HCT116 (cell line): ENCODE data around the gene MCC. TPM values are rescaled to one million over a fixed set of nuclear protein-coding genes. Genes with fewer than 3 reads are reported as not detected.

Experiments used
- ATAC-seq: fragments of 200-7000 bp; cut with Tn5 transposase; 2 replicates; pipeline ENCODE4 v1.9.1; 2020; ENCODE audit warnings: mild to moderate bottlenecking, moderate library complexity
- BruUV-seq: library from RNA; stranded (reverse); fragments of 400-500 nt; replicated peaks from 2 replicates; lab custom pipeline; 2021; lab: Mats Ljungman, UMichigan
- CTCF ChIA-PET: fragments of 300-600 bp; sonication (Branson Sonifier 250); formaldehyde crosslinking; loops from one replicate; lab custom pipeline; 2021; ENCODE audit warnings: antibody characterized with exemption; lab: Charles Lee
- POLR2A ChIA-PET: fragments of 300-600, 350-600 bp; sonication (Branson Sonifier 250); formaldehyde crosslinking; loops from one replicate; lab custom pipeline; 2021; ENCODE audit warnings: antibody characterized with exemption; lab: Charles Lee
- RAD21 ChIA-PET, 2 experiments: fragments of 300-600 bp; sonication (Branson Sonifier 250); formaldehyde crosslinking; loops; one replicate each; lab custom pipeline; 2023; ENCODE audit warnings: low total read pairs in 2 of 2; ENCODE audit not compliant: uncharacterized antibody in 2 of 2, unreplicated experiment in 2 of 2, low non-redundant PET in 1 of 2; lab: Charles Lee
- DNase-seq: peaks from one replicate; pipeline ENCODE4 v3.0.0-alpha.2; 2010; ENCODE audit warnings: low read depth, low spot score
- H2AFZ ChIP-seq: fragments of 200-600 bp; shearing (Covaris generic), sonication (generic); 2 replicates; pipeline ENCODE4 v1.6.1; 2017; ENCODE audit warnings: low read depth, mixed run types, mixed read lengths, antibody characterized with exemption, low read length; ENCODE audit not compliant: poor library complexity, severe bottlenecking
- H3K27ac ChIP-seq: 2 replicates; pipeline ENCODE4 v1.5.1; 2012; ENCODE audit warnings: low read depth, low read length
- H3K27me3 ChIP-seq: fragments of 200-600 bp; sonication (generic); 2 replicates; pipeline ENCODE4 v1.6.1; 2016; ENCODE audit warnings: mixed run types, low read length, mixed read lengths; ENCODE audit not compliant: insufficient read depth
- H3K36me3 ChIP-seq, 2 experiments: fragments of 200-500 bp in 1 of 2; fragments of 200-600 bp in 1 of 2; sonication (Bioruptor generic) in 1 of 2; sonication (generic) in 1 of 2; 2 replicates each; pipeline versions ENCODE4 v1.5.1 to v1.6.1; 2014 to 2016; ENCODE audit warnings: low read length in 2 of 2, inconsistent platforms in 1 of 2, mixed read lengths in 1 of 2, mixed run types in 1 of 2; ENCODE audit not compliant: insufficient read depth in 2 of 2, control insufficient read depth in 1 of 2
- H3K4me1 ChIP-seq, 2 experiments: fragments of 200-600 bp in 1 of 2; sonication (generic) in 1 of 2; 2 replicates each; pipeline versions ENCODE4 v1.5.1 to v1.6.1; 2012 to 2017; ENCODE audit warnings: low read length in 2 of 2, inconsistent platforms in 1 of 2, mild to moderate bottlenecking in 1 of 2, mixed read lengths in 1 of 2, mixed run types in 1 of 2, moderate library complexity in 1 of 2; ENCODE audit not compliant: insufficient read depth in 2 of 2, control insufficient read depth in 1 of 2
- H3K4me2 ChIP-seq: fragments of 200-600 bp; sonication (generic); 2 replicates; pipeline ENCODE4 v1.6.1; 2017; ENCODE audit warnings: mixed run types, low read length, mixed read lengths
- H3K4me3 ChIP-seq, 2 experiments: fragments of 200-600 bp in 1 of 2; sonication (generic) in 1 of 2; replicated peaks in 1 of 2; 2 replicates each; pipeline ENCODE4 v1.5.1; 2011 to 2016; ENCODE audit warnings: low read length in 2 of 2, control low read depth in 1 of 2, low read depth in 1 of 2, mild to moderate bottlenecking in 1 of 2, mixed read lengths in 1 of 2, mixed run types in 1 of 2
- H3K79me2 ChIP-seq: fragments of 200-600 bp; sonication (generic); 2 replicates; pipeline ENCODE4 v1.6.1; 2017; ENCODE audit warnings: mild to moderate bottlenecking, mixed run types, low read length, moderate library complexity, mixed read lengths; ENCODE audit not compliant: insufficient read depth
- H3K9ac ChIP-seq: fragments of 200-600 bp; sonication (generic); 2 replicates; pipeline ENCODE4 v1.6.1; 2016; ENCODE audit warnings: low read length, mixed read lengths
- H3K9me2 ChIP-seq: fragments of 200-600 bp; sonication (generic), shearing (Covaris generic); 2 replicates; pipeline ENCODE4 v1.6.1; 2017; ENCODE audit warnings: mixed run types, mild to moderate bottlenecking, moderate library complexity; ENCODE audit not compliant: insufficient read depth
- H3K9me3 ChIP-seq, 2 experiments: fragments of 200-500 bp in 1 of 2; fragments of 200-600 bp in 1 of 2; sonication (Bioruptor generic) in 1 of 2; sonication (generic) in 1 of 2; 2 replicates each; pipeline ENCODE4 v1.6.1; 2014 to 2017; ENCODE audit warnings: low read length in 2 of 2, mixed read lengths in 2 of 2, inconsistent platforms in 1 of 2, low read depth in 1 of 2, mild to moderate bottlenecking in 1 of 2, mixed run types in 1 of 2, moderate library complexity in 1 of 2; ENCODE audit not compliant: control insufficient read depth in 1 of 2, insufficient read depth in 1 of 2
- H4K20me1 ChIP-seq: fragments of 200-600 bp; sonication (generic), shearing (Covaris generic); 2 replicates; pipeline ENCODE4 v1.6.1; 2017; ENCODE audit warnings: mixed run types, mild to moderate bottlenecking, moderate library complexity; ENCODE audit not compliant: insufficient read depth
- CBX3 ChIP-seq: IDR thresholded peaks from 2 replicates; pipeline ENCODE4 v1.6.1; 2012; ENCODE audit warnings: low read depth
- CEBPB ChIP-seq: IDR thresholded peaks from 2 replicates; pipeline ENCODE4 v1.6.1; 2012; ENCODE audit warnings: low read depth
- EGR1 ChIP-seq: IDR thresholded peaks from 2 replicates; pipeline ENCODE4 v1.6.1; 2012; ENCODE audit warnings: low read depth
- ELF1 ChIP-seq: IDR thresholded peaks from 2 replicates; pipeline ENCODE4 v1.6.1; 2012; ENCODE audit warnings: low read depth, borderline replicate concordance
- EZH2phosphoT487 ChIP-seq: fragments of 200-600 bp; IDR thresholded peaks from 2 replicates; pipeline ENCODE4 v1.6.1; 2018; ENCODE audit warnings: antibody characterized with exemption, borderline replicate concordance
- FOSL1 ChIP-seq: IDR thresholded peaks from 2 replicates; pipeline ENCODE4 v1.6.1; 2012; ENCODE audit warnings: low read depth
- POLR2A ChIP-seq: IDR thresholded peaks from 2 replicates; pipeline ENCODE4 v1.7.0; 2011; ENCODE audit warnings: borderline replicate concordance; ENCODE audit not compliant: insufficient read depth, insufficient read length; ENCODE audit errors: extremely low read depth
- POLR2AphosphoS5 ChIP-seq: IDR thresholded peaks from 2 replicates; pipeline ENCODE4 v1.6.1; 2011; ENCODE audit warnings: mild to moderate bottlenecking, low read depth, low read length, moderate library complexity
- SP1 ChIP-seq: IDR thresholded peaks from 2 replicates; pipeline ENCODE4 v1.6.1; 2012; ENCODE audit warnings: low read depth
- SRF ChIP-seq: IDR thresholded peaks from 2 replicates; pipeline ENCODE4 v1.6.1; 2012; ENCODE audit warnings: low read depth
- ZNF274 ChIP-seq: fragments of 200-500 bp; sonication (Bioruptor generic); IDR thresholded peaks from 2 replicates; pipeline ENCODE4 v1.6.1; 2014; ENCODE audit warnings: mild to moderate bottlenecking, low read depth, low read length, inconsistent platforms
- intact Hi-C: fragments of 100-400 bp; cut with micrococcal nuclease; formaldehyde crosslinking; loops from 2 replicates; pipeline ENCODE4 v1.10.0; 2022
- total RNA-seq: library from RNA; stranded (reverse); gene quantifications from one replicate; pipeline ENCODE4 v1.2.1, GENCODE V29; 2021; ENCODE audit not compliant: unreplicated experiment

Gene MCC
- total RNA-seq, 1 experiment from 2014 or later = 20.1 TPM

- H3K36me3 ChIP-seq = peaks cover 0 to 2% of the 10 kb centered on the region in 2 experiments; a peak in 2 of 4 replicates
- POLR2A ChIA-PET = interaction anchor here (0.6 kb wide), 1 partner anchor 178 kb away, joined by 4 read pairs; no protein-coding TSS in a partner anchor
- H3K9me3 ChIP-seq = peaks cover 0 to 6% of the 10 kb centered on the region in 2 experiments; a peak in 1 of 4 replicates
- H3K4me3 ChIP-seq = 0 out of 4 replicates have a peak overlapping the region, but pooled peaks of 1 of the 2 experiments have one; percentile 84
- H3K79me2 ChIP-seq = peaks cover 37% of the 10 kb centered on the region
- CTCF ChIA-PET = no interaction called here
- RAD21 ChIA-PET = no interaction called here
- 0 out of 2 replicates have a peak overlapping the region, but pooled peaks have one; percentile 70 for H3K4me2 ChIP-seq
- H4K20me1 ChIP-seq = no peaks in the 10 kb centered on the region
- H3K9me2 ChIP-seq = no peaks in the 10 kb centered on the region
- intact Hi-C loops = loop anchor here (5.0 kb wide), 2 partner anchors 95 to 305 kb away; no protein-coding TSS in a partner anchor
- peaks cover 0 to 15% of the 10 kb centered on the region in 2 experiments; a peak in 2 of 4 replicates for H3K4me1 ChIP-seq
- no peak overlapping the region for H3K27ac ChIP-seq
- no peak for TF ChIP-seq POLR2AphosphoS5
- no peak for TF ChIP-seq ELF1
- no peak for TF ChIP-seq CBX3
- TF ChIP-seq ZNF274 = no peak
- no peak for TF ChIP-seq CEBPB
- TF ChIP-seq FOSL1 = no peak
- no peak for TF ChIP-seq EZH2phosphoT487
- TF ChIP-seq SRF = no peak
- TF ChIP-seq SP1 = no peak
- TF ChIP-seq POLR2A = no peak
- no peak for TF ChIP-seq EGR1
- BruUV-seq = no TSS peak
- H3K9ac ChIP-seq = no peak overlapping the region
- H2AFZ ChIP-seq = peak overlapping the region; percentile 79
- ATAC-seq (no peak), DNase-seq (no peak)
- no peaks in the 10 kb centered on the region for H3K27me3 ChIP-seq
Measured at GRCh38 chr5:113512341-113512740, 24.1 kb upstream of the MCC start.
